CD4-positive, alpha-beta T cell treated with Interleukin-2 at 100 ng/mL for 4 hours (primary cell): Measurements from ENCODE around the gene SH3RF3.
"Not testable (repeated sequence)": the region's sequence is repeated elsewhere in the genome, so short reads cannot be mapped to it uniquely, and the experiment has no call there.

Experiments used
- DNase-seq: peaks from one replicate; pipeline ENCODE4 v3.0.0-alpha.2; 2020; ENCODE audit warnings: low spot score

The SH3RF3 gene

GRCh38 chr2:109128616-109129355, at the start of gene SH3RF3:
SH3RF3 (plus strand) TSS chr2:109129205.
- DNase-seq, result no peak

GRCh38 chr2:109079590-109079989, 49.4 kb upstream of the SH3RF3 start:
- no peak for DNase-seq

GRCh38 chr2:109080109-109080508, 48.9 kb upstream of the SH3RF3 start:
- no peak for DNase-seq

GRCh38 chr2:109080757-109081156, 48.2 kb upstream of the SH3RF3 start:
- no peak for DNase-seq

- no peak for DNase-seq
Measured at GRCh38 chr2:109081374-109081773, 47.6 kb upstream of the SH3RF3 start.

- no peak for DNase-seq
Measured at GRCh38 chr2:109083771-109084170, 45.2 kb upstream of the SH3RF3 start.

- no peak for DNase-seq
Measured at GRCh38 chr2:109084341-109084740, 44.7 kb upstream of the SH3RF3 start.

- no peak for DNase-seq
Measured at GRCh38 chr2:109085912-109086742, 42.9 kb upstream of the SH3RF3 start.

- no peak for DNase-seq
Measured at GRCh38 chr2:109086743-109087020, 42.3 kb upstream of the SH3RF3 start.

GRCh38 chr2:109087055-109087663, 41.8 kb upstream of the SH3RF3 start:
- DNase-seq, result no peak

GRCh38 chr2:109089602-109090300, 39.3 kb upstream of the SH3RF3 start:
- DNase-seq, result no peak

GRCh38 chr2:109091526-109091925, 37.5 kb upstream of the SH3RF3 start:
- DNase-seq, result no peak

GRCh38 chr2:109094144-109094543, 34.9 kb upstream of the SH3RF3 start:
- DNase-seq, result no peak

- DNase-seq, result no peak
Measured at GRCh38 chr2:109098251-109098920, 30.6 kb upstream of the SH3RF3 start.

GRCh38 chr2:109098921-109099273, 30.1 kb upstream of the SH3RF3 start:
- DNase-seq, result no peak

GRCh38 chr2:109102588-109103233, 26.3 kb upstream of the SH3RF3 start:
- no peak for DNase-seq

GRCh38 chr2:109105113-109105512, 23.9 kb upstream of the SH3RF3 start:
- DNase-seq, result no peak

GRCh38 chr2:109108740-109109139, 20.3 kb upstream of the SH3RF3 start:
- no peak for DNase-seq

GRCh38 chr2:109109342-109109741, 19.7 kb upstream of the SH3RF3 start:
- DNase-seq, result no peak

GRCh38 chr2:109110170-109110569, 18.8 kb upstream of the SH3RF3 start:
- no peak for DNase-seq

GRCh38 chr2:109117181-109117580, 11.8 kb upstream of the SH3RF3 start:
- DNase-seq, result not testable (repeated sequence)

GRCh38 chr2:109117780-109118179, 11.2 kb upstream of the SH3RF3 start:
- no peak for DNase-seq
